Muscle of back (tissue), 11 donors: ENCODE data around the gene CASK. TPM values are rescaled to one million over a fixed set of nuclear protein-coding genes. Genes with fewer than 3 reads are reported as not detected.
A peak's percentile ranks its signal among the peaks of the same experiment; 100 is the strongest.

Source experiments
- DNase-seq, 3 donors: peaks; one replicate each; pipeline versions ENCODE4 v3.0.0 to v3.0.0-alpha.2; 2013
- polyA plus RNA-seq, 10 donors: library from polyadenylated mRNA; unstranded; fragments of 120-200 nt; gene quantifications; one replicate each; pipeline ENCODE4 v1.2.1, GENCODE V29; 2013; ENCODE audit not compliant: insufficient read length in 10 of 10

Gene CASK
- polyA plus RNA-seq, 10 donors: 19.8 to 40.3 (median 26.1) TPM

DNA sequence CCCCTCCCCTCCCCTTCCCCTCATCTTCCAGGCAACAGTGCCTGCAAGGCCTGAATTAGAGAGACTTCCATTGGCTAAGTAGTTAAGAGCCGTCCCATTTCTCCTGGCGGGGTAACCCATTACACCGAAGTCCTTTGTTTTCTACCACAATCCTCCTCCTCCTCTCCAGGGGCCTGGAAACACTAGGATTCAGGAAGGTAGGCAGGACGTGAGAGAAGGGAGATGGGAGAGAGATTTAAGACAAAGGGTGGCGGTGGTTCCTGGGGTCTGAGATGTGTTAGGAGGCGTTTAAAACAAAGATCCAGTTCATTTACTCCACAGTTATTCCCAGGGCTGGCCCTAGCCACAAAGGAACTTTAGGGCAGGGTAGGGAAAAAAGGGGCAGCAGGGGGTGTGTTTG, 448.2 kb downstream of the CASK start:
- DNase-seq: peak in 1 of 3 donors; percentile 17

DNA sequence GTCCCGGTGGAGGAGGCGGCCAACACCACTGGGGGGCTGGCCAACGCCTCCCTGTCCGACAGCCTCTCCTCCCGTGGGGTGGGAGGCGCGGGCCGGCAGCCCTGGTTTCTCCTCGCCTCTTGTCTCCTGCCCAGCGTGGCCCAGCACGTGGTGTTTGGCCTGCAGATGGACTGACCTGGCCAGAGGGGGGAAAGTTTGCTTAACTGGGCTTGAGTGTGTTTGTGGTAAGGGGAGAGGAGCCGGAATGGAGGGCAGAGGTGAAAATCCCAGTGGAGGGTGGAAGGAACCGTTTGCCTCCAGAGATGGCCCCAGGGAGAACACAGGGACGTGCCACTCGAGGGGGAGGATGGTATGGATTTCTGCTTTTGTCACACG, 448.6 kb downstream of the CASK start:
- DNase-seq: no peak

DNA sequence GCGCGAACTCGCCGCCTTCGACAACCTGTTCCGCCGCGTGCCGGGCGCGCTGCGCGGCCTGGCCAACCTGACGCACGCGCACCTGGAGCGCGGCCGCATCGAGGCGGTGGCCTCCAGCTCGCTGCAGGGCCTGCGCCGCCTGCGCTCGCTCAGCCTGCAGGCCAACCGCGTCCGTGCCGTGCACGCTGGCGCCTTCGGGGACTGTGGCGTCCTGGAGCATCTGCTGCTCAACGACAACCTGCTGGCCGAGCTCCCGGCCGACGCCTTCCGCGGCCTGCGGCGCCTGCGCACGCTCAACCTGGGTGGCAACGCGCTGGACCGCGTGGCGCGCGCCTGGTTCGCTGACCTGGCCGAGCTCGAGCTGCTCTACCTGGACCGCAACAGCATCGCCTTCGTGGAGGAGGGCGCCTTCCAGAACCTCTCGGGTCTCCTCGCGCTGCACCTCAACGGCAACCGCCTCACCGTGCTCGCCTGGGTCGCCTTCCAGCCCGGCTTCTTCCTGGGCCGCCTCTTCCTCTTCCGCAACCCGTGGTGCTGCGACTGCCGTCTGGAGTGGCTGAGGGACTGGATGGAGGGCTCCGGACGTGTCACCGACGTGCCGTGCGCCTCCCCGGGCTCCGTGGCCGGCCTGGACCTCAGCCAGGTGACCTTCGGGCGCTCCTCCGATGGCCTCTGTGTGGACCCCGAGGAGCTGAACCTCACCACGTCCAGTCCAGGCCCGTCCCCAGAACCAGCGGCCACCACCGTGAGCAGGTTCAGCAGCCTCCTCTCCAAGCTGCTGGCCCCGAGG, 449.2 kb downstream of the CASK start:
- DNase-seq: no peak

DNA sequence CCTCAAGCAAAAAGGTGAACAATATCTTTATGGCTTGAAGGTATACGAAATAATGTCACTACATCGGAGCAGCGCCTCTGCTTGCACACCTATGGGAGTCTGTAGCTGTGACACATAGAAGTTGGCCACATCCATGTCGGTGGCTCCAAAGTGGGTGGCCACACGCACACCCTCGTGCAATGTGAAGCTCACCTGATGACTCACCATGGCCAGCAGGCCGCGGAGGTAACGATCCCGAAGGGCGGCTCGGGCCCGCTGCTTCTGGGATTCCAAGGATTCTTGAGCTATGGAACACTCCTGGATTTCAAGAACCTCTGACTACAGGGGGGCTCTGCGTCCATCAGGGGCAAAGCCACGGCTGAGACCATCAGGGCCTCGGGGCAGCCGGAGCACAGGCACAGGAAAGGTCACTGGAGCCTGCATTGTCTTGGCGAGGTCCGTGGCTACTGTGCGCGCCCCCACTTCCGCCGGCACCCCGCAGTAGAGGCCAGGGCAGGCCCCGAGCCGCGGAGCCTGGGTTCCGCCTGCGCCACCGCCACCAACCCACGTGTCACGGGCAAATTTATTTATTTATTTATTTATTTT, 451.0 kb downstream of the CASK start:
- DNase-seq: no peak

DNA sequence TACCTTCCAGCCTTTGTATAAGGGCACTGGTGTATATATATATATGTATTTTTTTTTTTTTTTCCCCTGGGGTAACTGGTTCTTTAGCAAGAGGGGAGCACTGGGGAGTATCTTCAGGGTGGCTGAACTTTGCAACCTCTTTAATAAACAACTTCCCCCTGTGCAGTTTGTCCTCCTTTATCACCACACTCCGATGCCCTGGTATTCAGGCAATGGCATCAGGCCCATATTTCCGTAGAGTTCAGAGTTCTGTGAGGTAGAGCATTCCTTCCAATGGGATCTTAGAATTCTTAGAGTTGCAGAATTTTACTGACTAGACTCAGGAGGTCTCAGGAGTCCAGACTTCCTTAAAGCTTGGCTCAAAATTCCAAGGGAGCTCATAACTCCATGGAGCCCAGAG, 451.6 kb downstream of the CASK start:
- DNase-seq: no peak

DNA sequence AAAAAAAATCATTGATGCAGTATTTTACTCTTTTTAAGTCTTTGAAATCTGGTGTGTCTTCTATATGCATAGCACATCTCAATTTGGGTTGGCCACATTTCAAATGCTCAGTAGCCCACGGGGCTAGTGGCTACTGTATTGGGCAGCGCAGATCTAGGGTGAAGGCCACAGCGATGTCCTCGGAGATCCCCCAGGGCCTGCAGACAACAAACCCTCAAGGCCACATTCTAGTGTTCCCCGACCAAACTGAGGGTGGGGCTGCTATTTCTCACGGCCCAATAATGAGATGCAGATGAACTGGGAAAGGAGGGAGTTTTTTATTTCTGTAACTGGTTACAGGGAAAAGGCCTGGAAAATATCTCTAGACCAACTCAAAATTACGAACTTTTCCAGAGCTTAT, 452.6 kb downstream of the CASK start:
- no peak for DNase-seq

DNA sequence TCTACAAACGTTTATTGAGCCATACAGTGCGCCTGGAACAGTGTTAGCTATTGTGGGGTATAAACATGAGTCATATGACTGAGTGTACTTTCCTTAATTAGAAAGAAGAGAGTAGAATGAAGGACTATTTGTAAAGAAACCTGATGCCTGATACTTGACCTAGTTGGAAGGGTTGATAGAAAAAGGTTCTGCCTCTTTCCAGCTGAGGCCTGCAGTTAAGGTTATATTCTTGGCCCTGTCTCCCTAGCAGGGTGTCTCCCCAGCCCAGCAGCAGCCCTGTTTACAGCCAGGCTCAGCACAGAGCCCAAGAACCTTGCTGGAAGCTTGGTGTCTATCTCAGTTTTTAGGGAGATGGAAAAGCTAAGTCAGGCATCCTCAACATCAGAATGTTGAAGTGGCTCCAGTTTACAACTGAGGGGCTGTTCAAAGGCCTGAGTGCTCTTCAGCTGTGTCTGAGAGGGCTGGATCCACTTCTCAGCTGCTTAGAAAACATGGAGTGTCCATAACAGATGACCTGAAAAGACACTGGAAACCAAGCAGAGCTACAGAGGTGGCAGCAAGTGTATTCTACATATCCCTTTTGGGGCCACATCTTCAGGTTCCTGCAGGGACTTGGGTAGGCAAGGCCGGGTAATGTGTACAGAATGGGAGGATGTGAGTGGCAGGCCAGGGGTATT, 454.6 kb downstream of the CASK start:
- DNase-seq: peak; percentile 33 to 63 (median 36)

Other genes starting within 250 kb of the CASK start
- gene GPR34, start 234.6 kb downstream of the CASK start, polyA plus RNA-seq: 10 to 100 TPM in 1 of 10 donors, 1 to 10 TPM in 9; 4.0 to 10.8 (median 7.4) TPM
- under 1 TPM in 8 of 10 donors, not detected in 2; 0.05 to 0.41 (median 0.08) TPM for gene GPR82, start 199.4 kb downstream of the CASK start, polyA plus RNA-seq